ENCODE data around the gene WDR18.

DNA sequence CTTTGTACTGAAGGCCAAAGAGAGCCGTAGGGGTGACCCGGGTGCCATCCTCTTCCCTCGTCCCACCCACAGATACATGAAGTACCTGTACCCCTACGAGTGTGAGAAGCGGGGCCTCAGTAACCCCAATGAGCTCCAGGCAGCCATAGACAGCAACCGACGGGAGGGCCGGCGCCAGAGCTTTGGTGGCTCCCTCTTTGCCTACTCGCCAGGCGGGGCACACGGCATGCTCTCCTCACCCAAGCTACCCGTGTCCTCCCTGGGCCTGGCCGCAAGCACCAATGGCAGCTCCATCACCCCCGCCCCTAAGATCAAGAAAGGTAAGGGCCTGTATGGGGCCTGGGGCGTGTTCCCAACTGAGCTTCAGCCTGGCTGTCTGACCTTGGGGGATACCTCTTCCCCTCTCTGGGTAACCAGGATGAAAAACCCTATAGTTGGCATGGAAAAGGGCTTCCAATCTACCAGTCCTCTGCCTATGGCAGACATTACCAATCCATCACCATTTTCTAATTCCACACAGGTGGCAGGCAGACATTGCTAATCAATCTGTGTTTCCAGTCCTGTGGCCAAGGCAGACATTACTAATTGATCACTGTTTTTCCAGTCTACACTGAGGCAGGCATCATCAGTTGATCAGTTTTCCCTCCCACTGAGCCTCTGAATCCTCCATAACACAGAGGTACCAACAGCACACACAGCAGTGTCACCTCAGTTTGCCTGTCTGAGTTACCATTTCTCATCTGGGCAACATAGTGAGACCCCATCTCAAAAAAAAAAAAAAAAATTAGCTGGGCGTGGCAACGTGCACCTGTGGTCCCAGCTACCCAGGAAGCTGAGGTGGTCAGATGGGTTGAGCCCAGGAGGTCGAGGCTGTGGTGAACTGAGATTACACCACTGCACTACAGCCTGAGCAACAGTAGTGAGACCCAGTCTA is 19.1 kb upstream of the WDR18 start:
- TF ChIP-seq CTCF (IDR thresholded peaks at IDR 0.05): no peak
- TF ChIP-seq POLR2A (IDR thresholded peaks at IDR 0.05; ENCODE audit: low read depth): no peak

Data from esophagus muscularis mucosa (tissue), 3 donors.